Stimulated activated CD4-positive, alpha-beta T cell treated with anti-CD3 and anti-CD28 coated beads, Interleukin-15, amount 100 ng/mL, for 24 hours (primary cell): ENCODE data around the gene P3H2.

Experiments
- DNase-seq: peaks from one replicate; pipeline ENCODE4 v3.0.0-alpha.2; 2020

P3H2 gene

DNA sequence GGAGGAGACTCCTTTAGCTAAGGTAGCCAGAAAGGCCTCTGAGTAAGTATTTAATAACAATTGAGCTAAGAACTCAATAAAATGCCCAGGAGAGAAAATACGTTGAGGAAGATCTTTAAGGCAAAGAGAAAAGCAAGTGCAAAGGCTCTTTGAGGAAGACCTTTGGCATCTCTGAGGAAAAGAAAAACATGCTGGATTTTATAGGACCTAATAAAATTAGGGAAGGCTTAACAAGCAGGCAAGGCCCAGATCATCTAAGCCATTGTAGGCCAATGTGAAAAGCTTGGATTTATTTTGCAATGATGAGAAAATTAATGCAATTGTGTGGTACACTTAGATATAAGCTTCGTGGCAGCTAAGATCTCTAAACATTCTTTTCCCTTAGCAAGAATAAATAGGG is 75.7 kb downstream of the P3H2 start:
- no peak for DNase-seq

GRCh38 chr3:190044142-190044541 is 76.6 kb downstream of the P3H2 start:
- DNase-seq, result no peak

GRCh38 chr3:190043741-190044140 is 77.0 kb downstream of the P3H2 start:
- no peak for DNase-seq

DNA sequence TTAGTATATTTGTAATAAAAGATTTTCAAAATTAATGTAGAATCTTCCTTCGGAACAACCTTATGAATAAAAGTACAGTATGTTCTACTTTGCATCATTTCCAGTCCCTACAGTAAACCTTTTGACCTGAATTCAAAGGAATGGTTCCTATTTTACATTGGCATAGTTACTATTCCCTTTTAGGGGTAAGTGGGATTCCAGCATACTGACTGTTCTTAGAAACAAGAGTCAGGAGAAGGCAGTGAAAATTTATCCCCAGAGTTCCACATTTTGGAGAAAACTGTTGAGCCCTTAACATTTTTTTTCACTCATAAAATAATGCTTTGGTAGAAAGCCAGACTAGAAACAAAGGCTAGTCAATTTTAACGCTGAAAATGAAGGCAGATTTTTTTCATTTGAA is 78.1 kb downstream of the P3H2 start:
- no peak for DNase-seq

DNA sequence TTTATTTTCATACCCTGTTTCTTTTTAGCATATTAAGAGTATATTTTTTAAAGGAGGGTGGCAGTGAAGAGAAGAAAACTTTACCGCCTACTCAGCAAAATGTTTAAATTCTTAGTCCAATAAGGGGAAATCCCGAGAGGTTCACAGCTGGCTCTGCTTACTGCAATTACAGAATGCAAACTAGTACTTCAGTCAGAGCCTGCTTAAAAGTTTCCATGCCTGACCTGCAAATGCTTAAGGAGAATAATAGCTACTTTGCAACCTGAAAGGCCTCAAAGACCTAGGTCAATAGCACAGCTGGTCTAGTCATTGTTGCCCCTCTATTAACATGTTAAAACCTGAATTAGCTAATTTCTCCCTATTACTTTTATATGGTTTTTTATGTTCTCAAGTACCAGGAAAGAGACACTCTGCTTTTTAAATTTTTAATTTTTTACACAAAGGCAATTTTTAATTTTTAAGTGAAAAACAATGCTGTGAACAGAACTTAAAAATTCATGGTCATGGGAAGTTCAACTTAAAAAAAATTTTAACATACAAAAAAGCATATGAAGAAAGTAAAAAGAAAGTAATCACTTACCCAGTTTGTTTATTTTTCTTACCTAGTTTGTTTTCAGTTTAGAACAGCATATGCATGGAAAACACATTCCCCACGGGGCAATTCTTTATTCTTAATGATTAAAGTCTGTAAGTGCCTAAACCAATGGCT is 79.2 kb downstream of the P3H2 start:
- DNase-seq, result no peak

GRCh38 chr3:190040145-190040544 is 80.6 kb downstream of the P3H2 start:
- DNase-seq, result no peak

DNA sequence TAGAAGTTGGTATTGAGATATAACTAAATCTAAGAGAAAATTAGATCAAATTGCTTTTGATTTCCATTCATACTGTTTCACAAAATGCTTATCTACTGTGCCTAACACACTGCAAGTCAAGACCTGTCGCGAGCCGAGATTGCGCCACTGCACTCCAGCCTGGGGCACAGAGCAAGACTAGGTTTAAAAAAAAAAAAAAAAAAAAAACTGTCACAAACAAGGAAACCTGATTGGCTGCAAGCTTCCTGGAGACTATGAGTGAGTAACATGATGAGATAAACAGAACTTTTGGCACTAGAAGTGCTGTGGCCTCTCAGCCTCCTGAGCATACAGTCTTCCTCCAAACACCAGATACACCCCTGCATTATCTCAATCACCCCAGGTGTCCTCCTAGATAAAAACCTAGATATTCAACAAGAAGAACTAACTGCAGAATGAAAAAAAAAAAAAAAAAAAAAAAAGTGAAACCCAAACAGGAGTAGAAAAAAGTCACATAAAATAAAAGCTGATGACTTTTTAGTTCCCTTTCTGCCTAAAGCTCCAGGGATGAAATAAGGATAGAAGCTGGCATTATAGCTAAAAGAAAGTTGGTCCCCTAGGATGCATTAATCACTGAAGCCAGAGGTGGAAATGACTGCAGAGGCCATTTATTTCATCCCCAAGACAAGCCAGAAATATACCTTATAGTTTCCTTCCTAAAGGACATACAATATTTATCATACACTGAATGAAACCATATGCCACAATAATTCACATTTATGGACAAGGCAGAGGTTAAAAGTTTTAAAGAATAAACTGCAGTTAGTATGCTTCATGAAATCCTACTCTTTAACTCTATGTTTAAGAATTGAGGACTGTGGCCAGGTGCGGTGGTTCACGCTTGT is 82.4 kb downstream of the P3H2 start:
- DNase-seq, result no peak

GRCh38 chr3:190036631-190037030 is 84.1 kb downstream of the P3H2 start:
- no peak for DNase-seq

GRCh38 chr3:190034446-190034845 is 86.3 kb downstream of the P3H2 start:
- DNase-seq, result no peak

- no peak for DNase-seq
These were observed 87.8 kb downstream of the P3H2 start for GRCh38 chr3:190032923-190033322.

DNA sequence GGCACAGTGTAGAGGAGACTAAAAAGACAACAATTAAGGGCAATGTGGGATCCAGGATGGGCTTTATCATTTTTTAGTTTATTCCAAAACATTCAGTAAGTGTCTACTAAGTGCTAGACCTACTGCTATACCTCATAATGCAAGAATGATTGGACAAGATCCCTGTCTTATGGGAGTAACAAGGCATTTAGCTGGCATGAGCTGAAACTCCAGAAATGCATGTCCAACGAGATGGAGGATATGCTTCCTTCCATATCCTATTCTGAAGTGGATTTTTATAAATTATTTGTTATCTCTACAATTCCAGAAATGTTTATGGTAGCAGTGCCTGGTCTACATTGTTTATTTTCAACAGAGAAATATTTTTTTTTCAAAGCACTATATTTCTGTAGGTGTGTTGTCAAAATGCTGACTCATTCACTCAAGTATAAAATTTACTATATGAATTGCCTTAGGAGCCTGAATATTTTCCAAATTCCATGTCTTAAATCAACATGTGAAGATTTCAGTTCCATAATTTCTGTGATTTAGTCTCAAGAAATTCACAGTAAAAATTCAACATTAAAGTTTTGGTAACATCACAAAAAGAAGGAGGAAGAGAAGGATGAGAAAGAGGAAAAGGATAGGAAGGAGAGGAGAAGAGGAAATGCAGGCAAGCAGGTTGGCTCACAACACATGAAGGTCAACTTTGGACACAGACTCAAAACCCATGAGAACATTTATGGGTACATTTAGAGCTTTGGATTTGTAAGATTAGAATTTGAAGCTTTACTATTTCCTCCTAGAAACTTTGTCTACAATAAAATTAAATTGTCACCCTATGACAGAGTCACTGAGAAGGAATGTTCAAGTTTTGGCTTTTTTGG is 88.6 kb downstream of the P3H2 start:
- no peak for DNase-seq

DNA sequence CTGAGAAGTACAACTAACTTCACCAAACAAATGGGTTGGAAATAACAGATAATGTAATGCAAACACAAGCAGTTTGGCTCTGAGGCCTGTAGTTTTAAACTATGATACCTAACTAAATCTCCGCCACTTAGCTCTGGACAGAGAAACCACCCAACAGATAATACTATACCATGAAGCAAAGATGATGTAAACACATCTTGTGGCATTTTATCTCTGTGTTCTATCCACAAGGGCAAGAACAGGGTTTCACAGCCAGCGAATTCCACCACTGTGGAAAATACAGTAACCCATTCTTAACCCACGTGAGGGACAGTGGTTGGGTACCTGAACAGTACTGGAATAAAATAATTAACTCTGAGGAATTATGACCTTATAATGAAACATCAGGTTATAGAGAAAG is 93.6 kb downstream of the P3H2 start:
- no peak for DNase-seq

DNA sequence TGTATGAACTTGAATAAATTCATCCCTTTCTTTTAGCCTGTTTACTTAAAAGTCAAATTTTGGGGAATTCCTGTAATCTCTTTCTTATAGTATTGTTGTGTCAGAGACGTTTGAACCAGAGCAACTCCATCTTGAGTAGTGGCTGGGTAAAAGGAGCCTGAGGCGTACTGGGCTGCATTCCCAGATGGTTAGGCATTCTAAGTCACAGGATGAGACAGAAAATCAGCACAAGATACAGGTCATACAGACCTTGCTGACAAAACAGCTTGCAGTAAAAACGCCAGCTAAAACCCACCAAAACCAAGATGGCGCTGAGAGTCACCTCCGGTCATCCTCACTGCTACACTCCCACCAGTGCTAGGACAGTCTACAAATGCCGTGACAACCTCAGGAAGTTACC is 94.5 kb downstream of the P3H2 start:
- no peak for DNase-seq

- no peak for DNase-seq
These were observed 95.8 kb downstream of the P3H2 start for GRCh38 chr3:190024912-190025311.

DNA sequence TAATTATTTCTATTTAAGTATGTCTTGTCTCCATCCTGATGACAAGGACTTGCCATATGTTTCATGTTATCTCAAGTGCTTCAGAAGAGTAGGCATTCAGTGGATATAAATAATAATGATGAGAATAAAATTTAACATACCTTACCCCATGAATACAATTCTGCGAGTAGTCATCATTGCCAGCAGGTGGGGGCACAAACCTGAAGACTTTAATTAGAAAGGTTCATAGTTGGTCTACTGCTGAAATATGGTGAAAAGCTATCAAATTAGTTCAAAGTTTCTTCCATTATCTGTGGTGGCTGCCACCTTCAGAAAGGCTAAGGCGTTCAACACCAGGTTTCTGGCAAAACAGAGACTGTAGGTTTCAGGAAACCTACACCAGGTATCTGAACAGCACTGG is 100.9 kb downstream of the P3H2 start:
- DNase-seq, result no peak

GRCh38 chr3:190019006-190019405 is 101.7 kb downstream of the P3H2 start:
- no peak for DNase-seq

GRCh38 chr3:190018460-190018859 is 102.2 kb downstream of the P3H2 start:
- no peak for DNase-seq

- DNase-seq, result no peak
These were observed 103.0 kb downstream of the P3H2 start for GRCh38 chr3:190017521-190018288.

- no peak for DNase-seq
These were observed 103.7 kb downstream of the P3H2 start for GRCh38 chr3:190016966-190017365.

- no peak for DNase-seq
These were observed 105.8 kb downstream of the P3H2 start for GRCh38 chr3:190014940-190015339.

- DNase-seq, result no peak
These were observed 106.5 kb downstream of the P3H2 start for GRCh38 chr3:190013943-190014924.
